ENCODE data around the gene ZG16. TPM values are rescaled to one million over a fixed set of nuclear protein-coding genes. Genes with fewer than 3 reads are reported as not detected.

ZG16 gene
- total and polyA plus RNA-seq, 9 of the 15 experiments (the other 6 are each of a cell fraction or from before 2014, with no cell fraction given) = 0.04 TPM; not detected in 8

DNA sequence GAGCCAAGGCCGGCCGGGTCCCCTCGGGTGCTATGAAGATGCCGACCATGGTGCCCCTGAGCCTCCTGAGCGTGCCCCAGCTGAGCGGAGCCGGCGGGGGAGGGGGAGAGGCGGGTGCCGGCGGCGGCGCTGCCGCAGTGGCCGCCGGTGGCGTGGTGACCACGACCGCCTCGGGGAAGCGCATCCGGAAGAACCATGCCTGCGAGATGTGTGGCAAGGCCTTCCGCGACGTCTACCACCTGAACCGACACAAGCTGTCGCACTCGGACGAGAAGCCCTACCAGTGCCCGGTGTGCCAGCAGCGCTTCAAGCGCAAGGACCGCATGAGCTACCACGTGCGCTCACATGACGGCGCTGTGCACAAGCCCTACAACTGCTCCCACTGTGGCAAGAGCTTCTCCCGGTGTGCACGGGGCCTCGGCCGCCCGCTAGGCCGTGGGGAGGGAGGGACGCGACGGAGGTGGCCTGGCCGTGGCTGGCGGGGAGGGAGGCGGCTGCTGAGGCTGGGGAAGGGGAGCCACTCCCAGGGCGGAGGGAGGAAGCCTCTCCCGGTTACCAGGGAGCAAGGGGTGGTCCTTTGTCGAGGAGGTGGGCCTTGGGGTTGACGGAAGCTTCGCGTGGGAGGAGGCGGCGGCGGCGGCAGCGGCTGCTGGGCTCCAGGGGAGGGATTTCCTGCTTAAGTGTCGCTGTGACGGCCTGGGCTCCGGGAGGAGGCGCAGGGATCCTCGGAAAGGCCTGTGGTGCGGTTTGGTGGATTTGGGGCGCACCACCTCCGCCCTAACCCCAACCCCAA, 29.6 kb downstream of the ZG16 start (continued):
- TF ChIP-seq, protein P1, sequence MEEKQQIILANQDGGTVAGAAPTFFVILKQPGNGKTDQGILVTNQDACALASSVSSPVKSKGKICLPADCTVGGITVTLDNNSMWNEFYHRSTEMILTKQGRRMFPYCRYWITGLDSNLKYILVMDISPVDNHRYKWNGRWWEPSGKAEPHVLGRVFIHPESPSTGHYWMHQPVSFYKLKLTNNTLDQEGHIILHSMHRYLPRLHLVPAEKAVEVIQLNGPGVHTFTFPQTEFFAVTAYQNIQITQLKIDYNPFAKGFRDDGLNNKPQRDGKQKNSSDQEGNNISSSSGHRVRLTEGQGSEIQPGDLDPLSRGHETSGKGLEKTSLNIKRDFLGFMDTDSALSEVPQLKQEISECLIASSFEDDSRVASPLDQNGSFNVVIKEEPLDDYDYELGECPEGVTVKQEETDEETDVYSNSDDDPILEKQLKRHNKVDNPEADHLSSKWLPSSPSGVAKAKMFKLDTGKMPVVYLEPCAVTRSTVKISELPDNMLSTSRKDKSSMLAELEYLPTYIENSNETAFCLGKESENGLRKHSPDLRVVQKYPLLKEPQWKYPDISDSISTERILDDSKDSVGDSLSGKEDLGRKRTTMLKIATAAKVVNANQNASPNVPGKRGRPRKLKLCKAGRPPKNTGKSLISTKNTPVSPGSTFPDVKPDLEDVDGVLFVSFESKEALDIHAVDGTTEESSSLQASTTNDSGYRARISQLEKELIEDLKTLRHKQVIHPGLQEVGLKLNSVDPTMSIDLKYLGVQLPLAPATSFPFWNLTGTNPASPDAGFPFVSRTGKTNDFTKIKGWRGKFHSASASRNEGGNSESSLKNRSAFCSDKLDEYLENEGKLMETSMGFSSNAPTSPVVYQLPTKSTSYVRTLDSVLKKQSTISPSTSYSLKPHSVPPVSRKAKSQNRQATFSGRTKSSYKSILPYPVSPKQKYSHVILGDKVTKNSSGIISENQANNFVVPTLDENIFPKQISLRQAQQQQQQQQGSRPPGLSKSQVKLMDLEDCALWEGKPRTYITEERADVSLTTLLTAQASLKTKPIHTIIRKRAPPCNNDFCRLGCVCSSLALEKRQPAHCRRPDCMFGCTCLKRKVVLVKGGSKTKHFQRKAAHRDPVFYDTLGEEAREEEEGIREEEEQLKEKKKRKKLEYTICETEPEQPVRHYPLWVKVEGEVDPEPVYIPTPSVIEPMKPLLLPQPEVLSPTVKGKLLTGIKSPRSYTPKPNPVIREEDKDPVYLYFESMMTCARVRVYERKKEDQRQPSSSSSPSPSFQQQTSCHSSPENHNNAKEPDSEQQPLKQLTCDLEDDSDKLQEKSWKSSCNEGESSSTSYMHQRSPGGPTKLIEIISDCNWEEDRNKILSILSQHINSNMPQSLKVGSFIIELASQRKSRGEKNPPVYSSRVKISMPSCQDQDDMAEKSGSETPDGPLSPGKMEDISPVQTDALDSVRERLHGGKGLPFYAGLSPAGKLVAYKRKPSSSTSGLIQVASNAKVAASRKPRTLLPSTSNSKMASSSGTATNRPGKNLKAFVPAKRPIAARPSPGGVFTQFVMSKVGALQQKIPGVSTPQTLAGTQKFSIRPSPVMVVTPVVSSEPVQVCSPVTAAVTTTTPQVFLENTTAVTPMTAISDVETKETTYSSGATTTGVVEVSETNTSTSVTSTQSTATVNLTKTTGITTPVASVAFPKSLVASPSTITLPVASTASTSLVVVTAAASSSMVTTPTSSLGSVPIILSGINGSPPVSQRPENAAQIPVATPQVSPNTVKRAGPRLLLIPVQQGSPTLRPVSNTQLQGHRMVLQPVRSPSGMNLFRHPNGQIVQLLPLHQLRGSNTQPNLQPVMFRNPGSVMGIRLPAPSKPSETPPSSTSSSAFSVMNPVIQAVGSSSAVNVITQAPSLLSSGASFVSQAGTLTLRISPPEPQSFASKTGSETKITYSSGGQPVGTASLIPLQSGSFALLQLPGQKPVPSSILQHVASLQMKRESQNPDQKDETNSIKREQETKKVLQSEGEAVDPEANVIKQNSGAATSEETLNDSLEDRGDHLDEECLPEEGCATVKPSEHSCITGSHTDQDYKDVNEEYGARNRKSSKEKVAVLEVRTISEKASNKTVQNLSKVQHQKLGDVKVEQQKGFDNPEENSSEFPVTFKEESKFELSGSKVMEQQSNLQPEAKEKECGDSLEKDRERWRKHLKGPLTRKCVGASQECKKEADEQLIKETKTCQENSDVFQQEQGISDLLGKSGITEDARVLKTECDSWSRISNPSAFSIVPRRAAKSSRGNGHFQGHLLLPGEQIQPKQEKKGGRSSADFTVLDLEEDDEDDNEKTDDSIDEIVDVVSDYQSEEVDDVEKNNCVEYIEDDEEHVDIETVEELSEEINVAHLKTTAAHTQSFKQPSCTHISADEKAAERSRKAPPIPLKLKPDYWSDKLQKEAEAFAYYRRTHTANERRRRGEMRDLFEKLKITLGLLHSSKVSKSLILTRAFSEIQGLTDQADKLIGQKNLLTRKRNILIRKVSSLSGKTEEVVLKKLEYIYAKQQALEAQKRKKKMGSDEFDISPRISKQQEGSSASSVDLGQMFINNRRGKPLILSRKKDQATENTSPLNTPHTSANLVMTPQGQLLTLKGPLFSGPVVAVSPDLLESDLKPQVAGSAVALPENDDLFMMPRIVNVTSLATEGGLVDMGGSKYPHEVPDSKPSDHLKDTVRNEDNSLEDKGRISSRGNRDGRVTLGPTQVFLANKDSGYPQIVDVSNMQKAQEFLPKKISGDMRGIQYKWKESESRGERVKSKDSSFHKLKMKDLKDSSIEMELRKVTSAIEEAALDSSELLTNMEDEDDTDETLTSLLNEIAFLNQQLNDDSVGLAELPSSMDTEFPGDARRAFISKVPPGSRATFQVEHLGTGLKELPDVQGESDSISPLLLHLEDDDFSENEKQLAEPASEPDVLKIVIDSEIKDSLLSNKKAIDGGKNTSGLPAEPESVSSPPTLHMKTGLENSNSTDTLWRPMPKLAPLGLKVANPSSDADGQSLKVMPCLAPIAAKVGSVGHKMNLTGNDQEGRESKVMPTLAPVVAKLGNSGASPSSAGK (IDR thresholded peaks at IDR 0.05) = peak; percentile 99
- TF ChIP-seq ARID1B (IDR thresholded peaks at IDR 0.05) (peak; percentile 32; the same call in 1 of the 2 replicates), NR2C2 (CRISPR knock-in tag; IDR thresholded peaks at IDR 0.05) (peak; percentile 48; the same call in 1 of the 2 replicates), NR2C2 (tag; IDR thresholded peaks at IDR 0.05) (peak; percentile 27; the same call in 1 of the 2 replicates), TSC22D4 (tag; IDR thresholded peaks at IDR 0.05) (no peak), DIDO1 (tag; IDR thresholded peaks at IDR 0.05; ENCODE audit: low read depth) (no peak), BCOR (IDR thresholded peaks at IDR 0.05) (peak; percentile 56; the same call in 1 of the 2 replicates), TEAD4 (IDR thresholded peaks at IDR 0.05; ENCODE audit: low read length) (0 out of 2 replicates have a peak, but pooled peaks have one; percentile 23), TEAD4 (CRISPR knock-in tag; IDR thresholded peaks at IDR 0.05; ENCODE audit: borderline replicate concordance) (no peak), RBBP5 (IDR thresholded peaks at IDR 0.05; ENCODE audit: borderline replicate concordance, insufficient read depth, low read length, poor library complexity, severe bottlenecking) (peak; percentile 49), RUNX1 (IDR thresholded peaks at IDR 0.05; ENCODE audit: low read depth) (no peak), SMARCA4 (IDR thresholded peaks at IDR 0.05) (no peak; the same call in 1 of the 2 replicates)
- TF ChIP-seq, protein P2, sequence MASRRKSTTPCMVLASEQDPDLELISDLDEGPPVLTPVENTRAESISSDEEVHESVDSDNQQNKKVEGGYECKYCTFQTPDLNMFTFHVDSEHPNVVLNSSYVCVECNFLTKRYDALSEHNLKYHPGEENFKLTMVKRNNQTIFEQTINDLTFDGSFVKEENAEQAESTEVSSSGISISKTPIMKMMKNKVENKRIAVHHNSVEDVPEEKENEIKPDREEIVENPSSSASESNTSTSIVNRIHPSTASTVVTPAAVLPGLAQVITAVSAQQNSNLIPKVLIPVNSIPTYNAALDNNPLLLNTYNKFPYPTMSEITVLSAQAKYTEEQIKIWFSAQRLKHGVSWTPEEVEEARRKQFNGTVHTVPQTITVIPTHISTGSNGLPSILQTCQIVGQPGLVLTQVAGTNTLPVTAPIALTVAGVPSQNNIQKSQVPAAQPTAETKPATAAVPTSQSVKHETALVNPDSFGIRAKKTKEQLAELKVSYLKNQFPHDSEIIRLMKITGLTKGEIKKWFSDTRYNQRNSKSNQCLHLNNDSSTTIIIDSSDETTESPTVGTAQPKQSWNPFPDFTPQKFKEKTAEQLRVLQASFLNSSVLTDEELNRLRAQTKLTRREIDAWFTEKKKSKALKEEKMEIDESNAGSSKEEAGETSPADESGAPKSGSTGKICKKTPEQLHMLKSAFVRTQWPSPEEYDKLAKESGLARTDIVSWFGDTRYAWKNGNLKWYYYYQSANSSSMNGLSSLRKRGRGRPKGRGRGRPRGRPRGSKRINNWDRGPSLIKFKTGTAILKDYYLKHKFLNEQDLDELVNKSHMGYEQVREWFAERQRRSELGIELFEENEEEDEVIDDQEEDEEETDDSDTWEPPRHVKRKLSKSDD (conservative IDR thresholded peaks at IDR 0.05; ENCODE audit: low read length) = no peak
